DOHH2 (cell line): Measurements from ENCODE around the gene UBAC2.

ENCODE experiments used
- CTCF ChIP-seq: fragments of 200-600 bp; sonication (generic); IDR thresholded peaks from one replicate; pipeline ENCODE4 v1.5.1; 2014; ENCODE audit warnings: antibody characterized with exemption, mild to moderate bottlenecking, low read depth, low read length; ENCODE audit not compliant: poor library complexity, severe bottlenecking
- EZH2phosphoT487 ChIP-seq: fragments of 200-600 bp; sonication (generic); IDR thresholded peaks from 2 replicates; pipeline ENCODE4 v1.6.1; 2017; ENCODE audit warnings: borderline replicate concordance, mild to moderate bottlenecking, antibody characterized with exemption, low read length, moderate library complexity, mixed read lengths

DNA sequence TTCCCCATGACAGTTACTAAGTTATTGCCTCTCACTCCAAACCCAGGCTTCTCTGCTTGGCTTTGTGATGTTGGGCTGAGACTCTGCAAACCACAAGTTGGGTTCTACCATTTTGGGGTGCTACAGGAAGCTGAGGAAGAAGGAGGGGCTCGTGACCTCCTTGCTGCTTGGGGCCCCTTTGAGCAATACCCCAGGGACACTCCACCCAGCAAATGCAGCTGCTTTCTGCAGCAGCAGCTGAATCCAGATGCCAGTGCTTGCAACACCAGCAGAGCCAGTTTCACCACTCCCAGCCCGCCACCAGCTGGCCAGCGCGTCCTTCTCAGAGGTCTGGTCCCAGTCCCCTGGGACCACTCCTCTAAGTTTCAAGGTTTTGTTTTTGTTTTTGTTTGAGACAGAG is 22.0 kb upstream of the UBAC2 start:
- TF ChIP-seq CTCF (no peak), EZH2phosphoT487 (no peak)
